Fibroblast of peridontal ligament (primary cell): ENCODE measurements around the gene TAF4.

Experiments used
- DNase-seq: peaks from one replicate; pipeline ENCODE4 v3.0.0-alpha.2; 2010; ENCODE audit errors: extremely low read depth

TAF4 gene

GRCh38 chr20:62020935-62021701 lies 44.6 kb downstream of the TAF4 start:
- no peak for DNase-seq

- DNase-seq, result no peak
These were observed 45.7 kb downstream of the TAF4 start for GRCh38 chr20:62019881-62020492.

GRCh38 chr20:62019144-62019805 lies 46.4 kb downstream of the TAF4 start:
- no peak for DNase-seq

GRCh38 chr20:62018437-62019143 lies 47.1 kb downstream of the TAF4 start:
- no peak for DNase-seq

- no peak for DNase-seq
These were observed 50.0 kb downstream of the TAF4 start for GRCh38 chr20:62015540-62016288.

GRCh38 chr20:62014889-62015537 lies 50.7 kb downstream of the TAF4 start:
- DNase-seq, result no peak

GRCh38 chr20:62014488-62014775 lies 51.2 kb downstream of the TAF4 start:
- DNase-seq, result no peak

GRCh38 chr20:62012631-62013030 lies 53.0 kb downstream of the TAF4 start:
- no peak for DNase-seq

- DNase-seq, result no peak
These were observed 53.6 kb downstream of the TAF4 start for GRCh38 chr20:62011938-62012534.

- DNase-seq, result peak; percentile 10
These were observed 54.3 kb downstream of the TAF4 start for GRCh38 chr20:62011403-62011790.

- peak; percentile 65 for DNase-seq
These were observed 54.9 kb downstream of the TAF4 start for GRCh38 chr20:62010551-62011402.

- no peak for DNase-seq
These were observed 55.7 kb downstream of the TAF4 start for GRCh38 chr20:62009869-62010445.

GRCh38 chr20:62009322-62009721 lies 56.4 kb downstream of the TAF4 start:
- no peak for DNase-seq

GRCh38 chr20:62008643-62009183 lies 57.0 kb downstream of the TAF4 start:
- DNase-seq, result no peak

GRCh38 chr20:62007127-62007647 lies 58.5 kb downstream of the TAF4 start:
- no peak for DNase-seq

GRCh38 chr20:62006482-62006881 lies 59.2 kb downstream of the TAF4 start:
- no peak for DNase-seq

- DNase-seq, result no peak
These were observed 61.1 kb downstream of the TAF4 start for GRCh38 chr20:62004614-62005013.

GRCh38 chr20:62003567-62004405 lies 61.9 kb downstream of the TAF4 start:
- DNase-seq, result no peak
